ENCODE results near the gene MAP4. TPM values are rescaled to one million over a fixed set of nuclear protein-coding genes. Genes with fewer than 3 reads are reported as not detected.

Gene MAP4
- 38.5 and 67.9 TPM in 2 replicates for total RNA-seq (ENCODE audit: low replicate concordance)

GRCh38 chr3:48016301-48016973 lies at the start of gene MAP4:
Gene MAP4, minus strand, starts transcription at chr3:48016416. Its CDS starts 17,556 bp downstream, at chr3:47998860.

GRCh38 chr3:47802734-47803479 lies 213.3 kb downstream of the MAP4 start, which contains the start of gene DHX30:
Gene DHX30, plus strand, starts transcription at chr3:47803138. Its CDS starts 7,546 bp downstream, at chr3:47810684.

Other genes with a start within 250 kb of the MAP4 start
- 26.8 and 29.5 TPM in 2 replicates for gene SMARCC1, start 234.5 kb downstream of the MAP4 start, total RNA-seq (ENCODE audit: low replicate concordance)
- 43.3 and 52.5 TPM in 2 replicates for gene DHX30, start 213.3 kb downstream of the MAP4 start, total RNA-seq (ENCODE audit: low replicate concordance)
- 0.47 and 3.2 TPM in 2 replicates for gene CDC25A, start 172.0 kb upstream of the MAP4 start, total RNA-seq (ENCODE audit: low replicate concordance)
- gene CAMP, start 207.1 kb upstream of the MAP4 start, total RNA-seq (ENCODE audit: low replicate concordance), result not detected in 2 replicates
- gene ZNF589, start 224.7 kb upstream of the MAP4 start, total RNA-seq (ENCODE audit: low replicate concordance), result 2.2 and 6.2 TPM in 2 replicates